Stimulated activated CD8-positive, alpha-beta memory T cell treated with anti-CD3 and anti-CD28 coated beads, Interleukin-4, amount 100 ng/mL, for 4 hours (primary cell): ENCODE measurements around the gene HSPE1.
"Not testable (repeated sequence)": the region's sequence is repeated elsewhere in the genome, so short reads cannot be mapped to it uniquely, and the experiment has no call there.

ENCODE experiments used
- DNase-seq, 2 donors: peaks; one replicate each; pipeline ENCODE4 v3.0.0-alpha.2; 2020; ENCODE audit warnings: low read depth in 2 of 2, low spot score in 1 of 2

The HSPE1 gene

GRCh38 chr2:197499594-197500502, at the start of gene HSPE1, which contains the start of gene HSPD1:
TSS of gene HSPE1 (plus strand) at chr2:197500379. CDS start at chr2:197500437, 58 bp downstream.
TSS of gene HSPD1 (minus strand) at chr2:197499840. CDS start at chr2:197498848, 992 bp downstream.
- DNase-seq, result peak; percentile 97

GRCh38 chr2:197450465-197450864, 49.7 kb upstream of the HSPE1 start:
- no peak for DNase-seq

GRCh38 chr2:197450935-197451358, 49.2 kb upstream of the HSPE1 start:
- not testable (repeated sequence) for DNase-seq

GRCh38 chr2:197452754-197453122, 47.4 kb upstream of the HSPE1 start:
- DNase-seq, result no peak

- peak; percentile 92 to 98 for DNase-seq
These were observed 46.9 kb upstream of the HSPE1 start, which contains the start of gene COQ10B for GRCh38 chr2:197453123-197453913. TSS of gene COQ10B (plus strand) at chr2:197453552. CDS start at chr2:197453561, 9 bp downstream.

GRCh38 chr2:197453914-197454398, 46.2 kb upstream of the HSPE1 start:
- no peak for DNase-seq

- DNase-seq, result no peak
These were observed 45.3 kb upstream of the HSPE1 start for GRCh38 chr2:197454923-197455322.

GRCh38 chr2:197455428-197455827, 44.8 kb upstream of the HSPE1 start:
- no peak for DNase-seq

GRCh38 chr2:197460649-197461048, 39.5 kb upstream of the HSPE1 start:
- DNase-seq, result no peak

GRCh38 chr2:197461057-197461456, 39.1 kb upstream of the HSPE1 start:
- no peak for DNase-seq

GRCh38 chr2:197464175-197464574, 36.0 kb upstream of the HSPE1 start:
- no peak for DNase-seq

- no peak for DNase-seq
These were observed 28.0 kb upstream of the HSPE1 start for GRCh38 chr2:197472166-197472565.

- no peak for DNase-seq
These were observed 22.4 kb upstream of the HSPE1 start for GRCh38 chr2:197477797-197478196.

- DNase-seq, result no peak
These were observed 19.8 kb upstream of the HSPE1 start for GRCh38 chr2:197480165-197481036.

GRCh38 chr2:197484248-197484647, 15.9 kb upstream of the HSPE1 start:
- DNase-seq, result not testable (repeated sequence)

- DNase-seq, result no peak
These were observed 14.0 kb upstream of the HSPE1 start for GRCh38 chr2:197486175-197486574.

- DNase-seq, result no peak
These were observed 12.8 kb upstream of the HSPE1 start for GRCh38 chr2:197487385-197487784.

GRCh38 chr2:197495433-197496134, 4.6 kb upstream of the HSPE1 start:
- DNase-seq, result no peak

- no peak for DNase-seq
These were observed 3.5 kb upstream of the HSPE1 start for GRCh38 chr2:197496695-197497094.

- DNase-seq, result no peak
These were observed 2.9 kb upstream of the HSPE1 start for GRCh38 chr2:197497326-197497725.
